HepG2 (cell line): ENCODE measurements around the gene FAM9B. TPM values are rescaled to one million over a fixed set of nuclear protein-coding genes. Genes with fewer than 3 reads are reported as not detected.
"Not testable (repeated sequence)": the region's sequence is repeated elsewhere in the genome, so short reads cannot be mapped to it uniquely, and the experiment has no call there.

ENCODE experiments used
- ATAC-seq: fragments of 200-7000 bp; cut with Tn5 transposase; 3 replicates; pipeline ENCODE4 v1.9.1; 2020; ENCODE audit warnings: mild to moderate bottlenecking, moderate library complexity
- BruUV-seq: library from RNA; stranded (reverse); fragments of 400-500 nt; replicated peaks from 2 replicates; lab custom pipeline; 2021; lab: Mats Ljungman, UMichigan
- CTCF ChIA-PET: fragments of 300-600 bp; formaldehyde crosslinking; extraction: SDS; loops from one replicate; lab custom pipeline; 2021; ENCODE audit warnings: low total read pairs, inconsistent platforms, low intra/inter-chr PET ratio; lab: Yijun Ruan, JAX
- POLR2A ChIA-PET: fragments of 350-600 bp; sonication (Branson Sonifier 250); formaldehyde crosslinking; loops from one replicate; lab custom pipeline; 2020; ENCODE audit warnings: antibody characterized with exemption, inconsistent platforms; lab: Yijun Ruan, JAX
- DNase-seq: peaks from one replicate; pipeline ENCODE4 v3.0.0-alpha.2; 2015; ENCODE audit warnings: low spot score
- FAIRE-seq: peaks from 3 replicates; lab custom pipeline; 2011; peaks lifted over from hg19 to GRCh38; lab: Jason Lieb, UNC
- H2AFZ ChIP-seq: one replicate; pipeline ENCODE4 v1.6.1; 2011; ENCODE audit warnings: low read length, inconsistent platforms
- H3K27ac ChIP-seq: fragments of 300-600 bp; 3 replicates; pipeline ENCODE4 v1.8.0; 2011; ENCODE audit warnings: mixed run types, mild to moderate bottlenecking, mixed read lengths, low read length, inconsistent platforms; ENCODE audit not compliant: insufficient read depth; ENCODE audit errors: extremely low read length
- H3K27me3 ChIP-seq, 2 experiments: fragments of 200-600 bp in 1 of 2; 2 replicates in 1 of 2; 3 replicates in 1 of 2; pipeline versions ENCODE4 v1.6.0 to v1.8.0; 2011; ENCODE audit warnings: low read length in 2 of 2, mild to moderate bottlenecking in 2 of 2, moderate library complexity in 2 of 2, inconsistent platforms in 1 of 2; ENCODE audit not compliant: insufficient read depth in 2 of 2, control insufficient read depth in 1 of 2
- H3K36me3 ChIP-seq, 2 experiments: fragments of 200-600 bp in 1 of 2; replicated peaks in 1 of 2; 2 replicates in 1 of 2; 3 replicates in 1 of 2; pipeline versions ENCODE4 v1.5.1 to v1.8.0; 2011; ENCODE audit warnings: low read length in 2 of 2, inconsistent platforms in 1 of 2; ENCODE audit not compliant: insufficient read depth in 2 of 2, control insufficient read depth in 1 of 2
- H3K4me1 ChIP-seq: 2 replicates; pipeline ENCODE4 v1.5.1; 2012; ENCODE audit warnings: low read length, inconsistent platforms; ENCODE audit not compliant: insufficient read depth
- H3K4me2 ChIP-seq: 2 replicates; pipeline ENCODE4 v1.6.0; 2011; ENCODE audit warnings: low read depth, low read length, inconsistent platforms
- H3K4me3 ChIP-seq, 3 experiments: fragments of 200-600 bp in 1 of 3; sonication (generic), shearing (Covaris generic) in 1 of 3; replicated peaks in 1 of 3; 2 replicates each; pipeline ENCODE4 v1.5.1; 2011 to 2016; ENCODE audit warnings: low read length in 3 of 3, inconsistent platforms in 2 of 3, low read depth in 2 of 3, mild to moderate bottlenecking in 2 of 3, control low read depth in 1 of 3, mixed read lengths in 1 of 3; ENCODE audit not compliant: insufficient read depth in 1 of 3
- H3K79me2 ChIP-seq: one replicate; pipeline ENCODE4 v1.6.1; 2011; ENCODE audit warnings: low read length, inconsistent platforms; ENCODE audit not compliant: insufficient read depth
- H3K9ac ChIP-seq: 2 replicates; pipeline ENCODE4 v1.6.0; 2011; ENCODE audit warnings: mild to moderate bottlenecking, low read depth, low read length, inconsistent platforms; ENCODE audit not compliant: insufficient read depth
- H3K9me3 ChIP-seq: 2 replicates; pipeline ENCODE4 v1.5.1; 2012; ENCODE audit warnings: mild to moderate bottlenecking, low read length
- H4K20me1 ChIP-seq: 2 replicates; pipeline ENCODE4 v1.6.0; 2011; ENCODE audit warnings: inconsistent platforms, mild to moderate bottlenecking, low read length, moderate library complexity; ENCODE audit not compliant: insufficient read depth
- SAP130 ChIP-seq: IDR thresholded peaks from 2 replicates; pipeline ENCODE4 v1.6.1; 2016; ENCODE audit warnings: low read depth
- SKIL ChIP-seq: sonication (generic); formaldehyde crosslinking; IDR thresholded peaks from 2 replicates; pipeline ENCODE4 v1.8.0; 2022; ENCODE audit warnings: missing genetic modification reagents, mild to moderate bottlenecking, moderate library complexity, borderline replicate concordance
- WGBS: methylation state at CpG from one replicate; pipeline ENCODE4 v1.1.6; 2017; ENCODE audit warnings: low lambda C conversion rate; 5-methylcytosine and 5-hydroxymethylcytosine counted together
- in situ Hi-C: cut with HindIII; loops from 2 replicates; pipeline ENCODE4 v1.10.0; 2017; ENCODE audit warnings: low pct_unique_long_range_greater_than_20kb; ENCODE audit not compliant: extremely low pct_ligation_motif_present
- intact Hi-C: fragments of 100-400 bp; cut with micrococcal nuclease; formaldehyde crosslinking; loops from one replicate; pipeline ENCODE4 v1.10.0; 2022; ENCODE audit not compliant: unreplicated experiment
- polyA plus RNA-seq, 8 experiments: library from polyadenylated mRNA; depleted of rRNA in 3 of 8; stranded (reverse) in 7 of 8; unstranded in 1 of 8; fragments of >200 nt; fragmentation: Illumina TruSeq in 4 of 8; extraction: Trizol in 4 of 8; gene quantifications; 2 replicates each; pipeline versions ENCODE4 v1.2.1 to v1.2.3, GENCODE V29; 2011 to 2016; ENCODE audit warnings: low read depth in 4 of 8, missing spikeins in 1 of 8, mixed read lengths in 1 of 8; ENCODE audit not compliant: insufficient read depth in 1 of 8
- total RNA-seq, 5 experiments: library from RNA; depleted of rRNA; stranded (reverse); fragments of >200 nt; fragmentation: Illumina TruSeq; extraction: Trizol; gene quantifications; 2 replicates each; pipeline ENCODE4 v1.2.3, GENCODE V29; 2016; ENCODE audit warnings: low read depth in 1 of 5

Gene FAM9B
- total and polyA plus RNA-seq, 2 of the 13 experiments (the other 11 are each of a cell fraction or from before 2014, with no cell fraction given), result not detected

GRCh38 chrX:9019151-9019550 lies 14.8 kb downstream of the FAM9B start:
- Histone ChIP-seq H3K9me3 (no peaks in the 10 kb centered on the region), H3K4me3 (no peak overlapping the region), H3K79me2 (no peaks in the 10 kb centered on the region), H2AFZ (no peak overlapping the region), H3K4me2 (no peak overlapping the region), H4K20me1 (no peaks in the 10 kb centered on the region), H3K4me1 (no peaks in the 10 kb centered on the region), H3K9ac (no peak overlapping the region), H3K27me3 (no peaks in the 10 kb centered on the region), H3K27ac (no peak overlapping the region), H3K36me3 (no peaks in the 10 kb centered on the region)
- no peak for DNase-seq
- WGBS, result 6% methylated on average over 2 of the region's 2 CpGs
- in situ Hi-C loops, result no loop called here
- TF ChIP-seq SKIL (CRISPR knock-in tag) (no peak), SAP130 (no peak)
- no peak for FAIRE-seq
- ChIA-PET CTCF (no interaction called here), POLR2A (no interaction called here)
- no TSS peak for BruUV-seq
- intact Hi-C loops, result no loop called here
- ATAC-seq, result no peak

GRCh38 chrX:9018332-9018731 lies 15.6 kb downstream of the FAM9B start:
- WGBS, result 17% methylated on average over 5 of the region's 5 CpGs
- H2AFZ ChIP-seq, POLR2A ChIA-PET, H3K36me3 ChIP-seq, H3K9me3 ChIP-seq, ATAC-seq, H3K9ac ChIP-seq, H3K4me3 ChIP-seq, H3K4me1 ChIP-seq, DNase-seq, intact Hi-C loops, in situ Hi-C loops, H3K4me2 ChIP-seq, FAIRE-seq, H3K27ac ChIP-seq, H4K20me1 ChIP-seq, CTCF ChIA-PET, BruUV-seq, H3K79me2 ChIP-seq, H3K27me3 ChIP-seq: not testable (repeated sequence)
